NCI-H1694 treated with DMSO at 0.1 percent for 48 hours (cell line): ENCODE data around the gene PPARD.
"Not testable (repeated sequence)": the region's sequence is repeated elsewhere in the genome, so short reads cannot be mapped to it uniquely, and the experiment has no call there.

Experiments used
- DNase-seq: peaks from one replicate; lab custom pipeline; 2025; lab: John Stamatoyannopoulos, UW

PPARD gene

DNA sequence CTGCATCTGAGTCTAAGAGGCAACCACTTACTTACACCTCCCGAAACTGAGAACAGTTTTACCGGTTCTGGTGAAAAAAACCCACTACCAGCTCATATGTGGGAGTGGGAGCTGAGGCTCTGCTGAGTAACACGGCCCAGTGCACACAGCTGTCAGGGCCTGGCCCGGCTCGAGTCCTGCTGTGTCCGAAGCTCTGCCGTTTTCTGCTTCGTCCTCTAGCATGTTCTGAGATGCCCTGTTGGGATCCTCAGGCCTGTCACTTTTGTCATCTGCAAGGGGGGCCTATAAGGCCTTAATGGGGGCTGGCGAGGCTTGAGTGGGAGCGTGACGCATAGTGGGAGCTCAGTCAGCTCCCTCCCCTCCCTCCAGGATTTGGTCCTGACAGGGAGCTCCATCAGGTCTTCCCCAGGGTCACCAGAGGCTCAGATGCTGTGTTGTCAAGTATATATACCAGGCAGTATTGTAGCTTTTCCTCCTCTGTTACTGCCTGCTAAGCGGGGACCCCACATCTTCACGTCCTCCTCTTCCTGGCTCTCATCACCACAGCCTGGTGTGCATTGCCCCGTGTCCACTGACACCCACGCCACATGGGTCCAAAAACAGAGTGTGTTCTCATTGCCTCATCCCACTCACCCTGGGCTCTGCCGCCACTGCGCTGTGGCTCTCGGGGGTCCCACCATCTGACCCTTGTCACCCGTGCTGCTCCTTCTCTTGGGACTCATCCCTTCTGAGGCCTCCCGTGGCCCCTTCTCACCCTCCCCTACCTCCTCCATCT, 64.5 kb downstream of the PPARD start:
- DNase-seq, result no peak

GRCh38 chr6:35409245-35409644, 66.9 kb downstream of the PPARD start:
- DNase-seq, result no peak

GRCh38 chr6:35410131-35410530, 67.8 kb downstream of the PPARD start:
- DNase-seq, result no peak

GRCh38 chr6:35411066-35411465, 68.7 kb downstream of the PPARD start:
- no peak for DNase-seq

- DNase-seq, result no peak
Observed at GRCh38 chr6:35412102-35412501, 69.7 kb downstream of the PPARD start.

DNA sequence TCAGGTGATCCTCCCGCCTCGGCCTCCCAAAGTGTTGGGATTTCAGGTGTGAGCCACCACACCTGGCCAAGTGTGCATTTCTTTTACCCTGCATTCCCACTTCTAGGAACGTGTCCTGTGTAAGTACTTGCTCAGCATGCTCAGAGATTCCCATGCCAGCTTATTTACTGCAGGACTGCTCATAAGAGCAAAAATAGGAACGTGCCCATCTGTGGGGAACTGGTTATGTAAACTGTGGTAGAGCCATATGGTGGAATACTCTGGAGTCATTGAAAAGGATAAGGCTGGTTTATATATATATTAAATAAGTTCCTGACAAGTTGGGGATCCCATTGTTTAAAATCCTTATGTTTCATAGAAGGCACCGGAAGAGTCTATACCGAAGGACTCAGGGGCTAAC, 71.6 kb downstream of the PPARD start:
- peak; percentile 57 for DNase-seq

- peak; percentile 89 for DNase-seq
Observed at GRCh38 chr6:35415065-35415891, 72.9 kb downstream of the PPARD start.

GRCh38 chr6:35417979-35418661, 75.8 kb downstream of the PPARD start:
- DNase-seq, result no peak

GRCh38 chr6:35419417-35419816, 77.1 kb downstream of the PPARD start:
- DNase-seq, result peak; percentile 3

DNA sequence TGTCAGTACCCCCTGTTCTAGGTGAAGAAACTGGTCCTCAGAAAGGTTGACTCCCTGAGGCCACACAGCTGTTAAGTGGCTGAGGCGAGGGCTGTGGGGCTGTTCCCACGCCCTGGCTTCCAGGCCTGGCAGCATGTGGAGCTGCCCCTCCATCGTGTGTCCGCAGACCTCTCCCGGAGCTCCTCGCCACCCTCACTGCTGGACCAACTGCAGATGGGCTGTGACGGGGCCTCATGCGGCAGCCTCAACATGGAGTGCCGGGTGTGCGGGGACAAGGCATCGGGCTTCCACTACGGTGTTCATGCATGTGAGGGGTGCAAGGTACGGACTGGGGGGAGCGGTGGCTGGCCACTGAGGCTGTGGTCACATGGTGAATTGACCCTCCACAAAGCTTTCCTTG, 77.6 kb downstream of the PPARD start:
- no peak for DNase-seq

GRCh38 chr6:35425284-35425683, 82.9 kb downstream of the PPARD start:
- no peak for DNase-seq

- DNase-seq, result no peak
Observed at GRCh38 chr6:35426074-35426473, 83.7 kb downstream of the PPARD start.

- no peak for DNase-seq
Observed at GRCh38 chr6:35427435-35427834, 85.1 kb downstream of the PPARD start.

- DNase-seq, result no peak
Observed at GRCh38 chr6:35427851-35428321, 85.5 kb downstream of the PPARD start.

DNA sequence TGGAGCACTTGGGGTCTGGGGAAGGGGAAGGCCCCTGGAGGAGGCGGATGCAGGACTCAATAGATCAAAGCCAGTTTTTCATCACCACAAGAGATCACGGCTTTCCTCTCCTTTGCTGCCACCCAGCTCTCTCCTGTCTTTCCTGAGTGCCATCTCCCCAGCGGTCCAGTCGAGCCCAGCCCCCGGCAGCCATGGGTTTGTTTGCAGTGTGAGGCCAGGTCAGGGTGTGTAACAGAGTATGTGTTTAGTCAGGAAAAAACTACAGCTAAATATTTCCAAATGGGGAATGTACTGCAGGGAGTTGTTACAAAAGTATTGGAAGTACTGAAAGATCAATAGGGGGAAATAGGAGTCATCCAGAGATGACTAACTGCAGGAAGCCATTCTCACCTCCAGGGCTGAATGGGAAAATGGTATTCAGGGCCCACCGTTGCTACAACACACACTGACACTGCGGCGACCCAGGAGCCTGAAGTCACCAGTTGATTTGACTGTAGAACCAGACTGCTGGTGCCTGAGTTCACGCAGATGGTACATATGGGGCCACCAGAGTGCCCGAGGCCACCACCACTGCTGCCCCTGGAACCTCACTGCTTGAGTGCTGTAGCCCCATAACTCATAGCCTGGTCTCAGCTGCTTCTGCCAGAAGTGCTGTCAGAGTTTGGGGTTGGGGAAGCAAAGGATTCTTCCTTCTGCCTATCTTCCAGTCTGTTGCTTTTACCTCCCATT, 86.2 kb downstream of the PPARD start:
- no peak for DNase-seq

DNA sequence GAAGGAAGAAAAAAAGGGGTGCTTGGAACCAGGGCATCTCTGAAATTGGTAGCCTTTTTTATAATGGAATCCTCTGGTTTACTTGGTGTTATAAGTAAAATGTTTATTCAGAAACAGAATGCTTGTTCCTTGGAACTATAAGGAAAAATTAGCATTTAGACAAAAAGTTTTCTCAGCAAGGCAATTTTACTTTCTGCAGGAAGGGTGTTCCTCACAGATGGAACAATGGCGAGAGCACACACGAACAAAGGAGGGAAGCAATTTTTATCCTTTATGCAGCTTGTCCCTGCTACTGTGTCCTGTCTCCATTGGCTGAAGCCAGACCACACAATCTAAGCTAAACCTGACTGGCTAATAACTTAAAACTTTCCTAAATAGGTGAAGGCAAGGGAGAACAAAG, 87.1 kb downstream of the PPARD start:
- no peak for DNase-seq

DNA sequence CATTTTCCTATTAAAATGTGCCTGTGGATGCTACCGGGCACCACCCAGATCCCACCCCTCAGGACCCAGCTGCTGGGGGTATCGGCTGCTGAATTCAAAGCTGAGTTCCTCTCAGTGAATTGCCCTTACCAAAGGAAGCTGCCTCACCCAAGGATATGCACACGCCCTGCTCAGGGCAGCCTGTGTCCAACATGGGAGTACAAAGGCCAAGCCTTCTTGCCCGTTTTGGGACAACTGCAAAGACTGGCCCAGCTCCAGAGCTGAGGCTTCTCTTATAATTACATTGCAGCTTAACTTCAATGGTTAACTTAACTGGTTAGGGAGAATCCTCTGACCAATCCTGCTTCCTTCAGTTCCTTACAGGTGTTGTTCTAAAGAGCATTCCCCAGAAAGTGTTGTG, 89.9 kb downstream of the PPARD start:
- DNase-seq, result no peak

GRCh38 chr6:35432702-35433101, 90.3 kb downstream of the PPARD start:
- not testable (repeated sequence) for DNase-seq

DNA sequence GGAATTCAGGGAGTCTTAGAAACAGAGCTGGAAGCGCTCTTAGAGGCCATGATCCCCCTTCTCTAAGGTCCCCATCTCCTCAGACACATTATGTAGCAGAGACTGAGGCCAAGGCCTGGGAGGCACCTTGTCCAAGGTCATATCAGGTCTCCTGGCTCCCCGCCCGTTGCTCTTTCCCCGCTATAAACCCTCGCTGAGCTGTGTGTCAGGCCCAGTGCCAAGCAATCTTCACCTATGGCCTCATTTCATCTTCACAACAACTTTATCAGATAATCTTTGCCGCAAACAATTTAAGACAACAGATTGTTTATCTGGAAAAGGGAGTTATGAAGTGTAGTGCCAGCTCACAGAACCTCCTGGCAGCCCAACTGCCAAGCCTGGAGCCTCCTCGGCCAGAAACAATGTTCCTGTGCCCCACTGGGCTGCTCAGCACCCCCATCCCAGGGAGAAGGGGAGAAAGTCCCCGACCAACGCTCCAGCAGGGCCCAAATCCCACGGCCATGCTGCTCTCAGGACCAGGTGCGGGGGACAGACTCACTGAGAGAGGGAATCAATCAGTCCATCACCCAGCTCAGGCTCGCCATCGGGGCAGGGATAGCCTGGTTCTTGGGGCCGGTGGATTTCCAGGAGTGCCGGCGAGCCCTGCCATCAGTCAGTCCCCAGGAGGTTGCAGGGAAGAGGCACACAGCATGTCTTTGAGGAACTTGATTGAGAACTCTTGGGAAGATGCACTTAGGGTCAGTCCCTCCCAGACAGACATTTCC, 92.9 kb downstream of the PPARD start:
- peak; percentile 4 for DNase-seq

- no peak for DNase-seq
Observed at GRCh38 chr6:35436071-35436857, 93.9 kb downstream of the PPARD start.
